Caco-2 (cell line): ENCODE data around the gene TNRC18. TPM values are rescaled to one million over a fixed set of nuclear protein-coding genes. Genes with fewer than 3 reads are reported as not detected.

ENCODE experiments used
- BruUV-seq: library from RNA; stranded (reverse); fragments of 400-500 nt; replicated peaks from 2 replicates; lab custom pipeline; 2021; lab: Mats Ljungman, UMichigan
- CTCF ChIA-PET: fragments of 300-600 bp; sonication (Branson Sonifier 250); formaldehyde crosslinking; loops from one replicate; lab custom pipeline; 2022; ENCODE audit warnings: antibody characterized with exemption; lab: Charles Lee
- POLR2A ChIA-PET: fragments of 300-600 bp; sonication (Branson Sonifier 250); formaldehyde crosslinking; loops from one replicate; lab custom pipeline; 2022; ENCODE audit warnings: antibody characterized with exemption; lab: Charles Lee
- DNase-seq, 2 experiments: peaks; one replicate each; pipeline versions ENCODE4 v3.0.0 to v3.0.0-alpha.2; 2020 to 2022
- H3K27me3 ChIP-seq: replicated peaks from 2 replicates; pipeline ENCODE4 v1.6.0; 2011; ENCODE audit warnings: low read length; ENCODE audit not compliant: control insufficient read depth, insufficient read depth
- H3K36me3 ChIP-seq: 2 replicates; pipeline ENCODE4 v1.5.1; 2011; ENCODE audit warnings: low read length; ENCODE audit not compliant: control insufficient read depth, insufficient read depth
- H3K4me1 ChIP-seq: fragments of 250-450 bp; sonication (Bioruptor Pico); 2 replicates; pipeline ENCODE4 v1.5.1; 2020; ENCODE audit warnings: mild to moderate bottlenecking
- H3K4me3 ChIP-seq: 2 replicates; pipeline ENCODE4 v1.5.1; 2011; ENCODE audit warnings: low read depth, mild to moderate bottlenecking, control low read depth, low read length
- H3K9me3 ChIP-seq: fragments of 250-450 bp; sonication (Bioruptor Pico); 2 replicates; pipeline ENCODE4 v1.5.1; 2020; ENCODE audit warnings: mild to moderate bottlenecking, moderate library complexity
- H3K27ac Mint-ChIP-seq: one replicate; pipeline ENCODE4 v1.8.0; 2022; ENCODE audit warnings: mixed read lengths; ENCODE audit not compliant: unreplicated experiment
- H3K27me3 Mint-ChIP-seq: one replicate; pipeline ENCODE4 v1.8.0; 2022; ENCODE audit warnings: mixed read lengths; ENCODE audit not compliant: insufficient read depth, unreplicated experiment
- H3K36me3 Mint-ChIP-seq: one replicate; pipeline ENCODE4 v1.8.0; 2022; ENCODE audit warnings: mild to moderate bottlenecking, mixed read lengths; ENCODE audit not compliant: insufficient read depth, unreplicated experiment
- H3K4me1 Mint-ChIP-seq: one replicate; pipeline ENCODE4 v1.8.0; 2022; ENCODE audit warnings: low read depth, mixed read lengths; ENCODE audit not compliant: unreplicated experiment
- H3K4me3 Mint-ChIP-seq: one replicate; pipeline ENCODE4 v1.8.0; 2022; ENCODE audit warnings: mild to moderate bottlenecking, moderate library complexity, mixed read lengths; ENCODE audit not compliant: unreplicated experiment
- H3K9me3 Mint-ChIP-seq: one replicate; pipeline ENCODE4 v1.8.0; 2022; ENCODE audit warnings: mixed read lengths; ENCODE audit not compliant: unreplicated experiment
- CTCF ChIP-seq, 2 experiments: fragments of 200-600 bp in 1 of 2; IDR thresholded peaks; 1 replicate in 1 of 2; 2 replicates in 1 of 2; pipeline versions ENCODE4 v1.5.1 to v1.8.0; 2011 to 2022; ENCODE audit warnings: antibody characterized with exemption in 1 of 2, control low read depth in 1 of 2, inconsistent platforms in 1 of 2, low read depth in 1 of 2, low read length in 1 of 2, mild to moderate bottlenecking in 1 of 2, moderate library complexity in 1 of 2; ENCODE audit not compliant: insufficient read depth in 1 of 2, severe bottlenecking in 1 of 2, unreplicated experiment in 1 of 2
- intact Hi-C: fragments of 100-400 bp; cut with micrococcal nuclease; formaldehyde crosslinking; loops from one replicate; pipeline ENCODE4 v1.10.0; 2022; ENCODE audit not compliant: unreplicated experiment
- total RNA-seq: library from RNA; stranded (reverse); gene quantifications from 2 replicates; pipeline ENCODE4 v1.2.3, GENCODE V29; 2022

The TNRC18 gene
- total RNA-seq, 1 experiment from 2014 or later = 75.6 TPM

GRCh38 chr7:5286933-5287332, 136.7 kb downstream of the TNRC18 start:
- no TSS peak for BruUV-seq
- no peak overlapping the region for H3K27ac Mint-ChIP-seq

GRCh38 chr7:5284304-5285281, 139.0 kb downstream of the TNRC18 start:
- peak; percentile 59 to 71 for DNase-seq
- no peaks in the 10 kb centered on the region for H3K27me3 ChIP-seq
- CTCF ChIA-PET = interaction anchor here (0.5 to 1.3 kb wide), 6 partner anchors 13 to 437 kb away, joined by 3 to 15 read pairs (median 4); no protein-coding TSS in a partner anchor
- peak overlapping the region; percentile 63 for H3K4me3 ChIP-seq
- H3K4me3 Mint-ChIP-seq = peak overlapping the region; percentile 54
- H3K9me3 ChIP-seq = no peaks in the 10 kb centered on the region
- no peaks in the 10 kb centered on the region for H3K27me3 Mint-ChIP-seq
- intact Hi-C loops = loop anchor here (1.0 kb wide), 1 partner anchor 44 kb away; no protein-coding TSS in a partner anchor
- H3K27ac Mint-ChIP-seq = peak overlapping the region; percentile 33
- peaks cover 5% of the 10 kb centered on the region for H3K36me3 Mint-ChIP-seq
- peak; percentile 16 to 53 for TF ChIP-seq CTCF (IDR thresholded peaks at IDR 0.05; ENCODE audit: insufficient read depth in 1 of 2, low read depth in 1 of 2, low read length in 1 of 2, severe bottlenecking in 1 of 2, unreplicated experiment in 1 of 2)
- peaks cover 7% of the 10 kb centered on the region for H3K4me1 ChIP-seq
- peaks cover 8% of the 10 kb centered on the region for H3K4me1 Mint-ChIP-seq
- H3K36me3 ChIP-seq = no peaks in the 10 kb centered on the region
- H3K9me3 Mint-ChIP-seq = no peaks in the 10 kb centered on the region
- POLR2A ChIA-PET = no interaction called here
- BruUV-seq = TSS peak; percentile 14

More at GRCh38 chr7:5286933-5287332, 136.7 kb downstream of the TNRC18 start:
- ChIA-PET POLR2A (no interaction called here), CTCF (interaction anchor here (0.7 kb wide), 1 partner anchor 77 kb away, joined by 4 read pairs; no protein-coding TSS in a partner anchor)
- Mint-ChIP-seq H3K36me3 (peaks cover 5% of the 10 kb centered on the region), H3K4me3 (no peak overlapping the region), H3K9me3 (no peaks in the 10 kb centered on the region), H3K4me1 (peaks cover 8% of the 10 kb centered on the region), H3K27me3 (no peaks in the 10 kb centered on the region)
- TF ChIP-seq CTCF (IDR thresholded peaks at IDR 0.05; ENCODE audit: insufficient read depth in 1 of 2, low read depth in 1 of 2, low read length in 1 of 2, severe bottlenecking in 1 of 2, unreplicated experiment in 1 of 2) = no peak
- no peaks in the 10 kb centered on the region for H3K27me3 ChIP-seq
- H3K4me1 ChIP-seq = peaks cover 7% of the 10 kb centered on the region
- no peak for DNase-seq
- H3K4me3 ChIP-seq = no peak overlapping the region
- intact Hi-C loops = no loop called here
- no peaks in the 10 kb centered on the region for H3K36me3 ChIP-seq
- no peaks in the 10 kb centered on the region for H3K9me3 ChIP-seq

DNA sequence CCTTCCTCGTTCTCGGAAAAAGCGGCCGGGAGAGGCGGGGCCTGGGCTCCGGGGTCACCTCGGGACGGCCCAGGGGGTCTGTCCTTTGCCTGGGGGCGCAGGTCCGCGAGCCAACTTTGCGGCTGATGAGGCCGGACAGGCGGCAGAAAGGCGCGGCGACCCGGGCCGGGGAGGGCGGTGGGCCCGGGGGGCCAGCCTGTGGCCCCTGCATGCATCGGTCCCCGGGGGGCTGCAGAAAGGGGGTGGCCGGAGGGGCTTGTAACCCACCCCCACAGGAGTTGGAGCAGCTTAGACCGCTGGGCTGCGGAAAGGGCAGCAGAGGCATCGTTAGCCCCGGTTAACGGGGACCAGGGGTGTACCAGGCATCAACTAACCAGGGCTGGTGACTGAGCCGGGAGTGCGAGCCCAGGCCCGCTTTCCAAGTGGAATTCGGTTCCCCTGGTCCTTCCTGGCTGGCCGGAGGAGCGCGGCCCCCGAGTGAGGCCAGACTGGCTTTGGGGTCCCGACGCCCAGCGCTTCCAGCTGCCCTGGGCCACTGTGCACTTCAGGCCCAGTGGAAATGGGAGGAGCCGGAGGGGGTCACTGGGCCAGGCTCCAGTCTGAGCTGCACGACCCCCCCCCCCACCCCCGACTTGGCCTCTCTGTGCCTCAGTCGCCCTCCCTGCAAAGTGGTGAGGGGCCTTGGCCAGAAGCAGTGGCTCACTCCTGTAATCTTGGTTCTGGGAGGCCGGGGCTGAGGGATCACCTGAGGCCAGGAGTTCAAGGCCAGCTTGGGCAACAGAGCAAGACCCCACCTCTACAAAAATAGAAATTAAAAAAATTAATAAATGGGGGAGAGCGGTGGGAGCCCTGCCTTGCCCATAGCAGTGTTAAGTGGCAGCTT, 140.0 kb downstream of the TNRC18 start:
- H3K4me3 Mint-ChIP-seq = peak overlapping the region; percentile 54
- H3K9me3 Mint-ChIP-seq = no peaks in the 10 kb centered on the region
- CTCF ChIA-PET = no interaction called here

More for the DNA sequence above, 140.0 kb downstream of the TNRC18 start:
- intact Hi-C loops = no loop called here
- no peaks in the 10 kb centered on the region for H3K27me3 Mint-ChIP-seq
- DNase-seq = no peak
- peaks cover 7% of the 10 kb centered on the region for H3K4me1 ChIP-seq
- H3K4me1 Mint-ChIP-seq = peaks cover 8% of the 10 kb centered on the region
- H3K9me3 ChIP-seq = no peaks in the 10 kb centered on the region
- no peak for TF ChIP-seq CTCF (IDR thresholded peaks at IDR 0.05; ENCODE audit: insufficient read depth in 1 of 2, low read depth in 1 of 2, low read length in 1 of 2, severe bottlenecking in 1 of 2, unreplicated experiment in 1 of 2)
- no TSS peak for BruUV-seq
- POLR2A ChIA-PET = no interaction called here
- no peaks in the 10 kb centered on the region for H3K27me3 ChIP-seq
- peak overlapping the region; percentile 33 for H3K27ac Mint-ChIP-seq
- peaks cover 5% of the 10 kb centered on the region for H3K36me3 Mint-ChIP-seq
- H3K4me3 ChIP-seq = peak overlapping the region; percentile 63
- H3K36me3 ChIP-seq = no peaks in the 10 kb centered on the region
